Lower leg skin (tissue), 4 donors: ENCODE data around the gene PAGE1. TPM values are rescaled to one million over a fixed set of nuclear protein-coding genes. Genes with fewer than 3 reads are reported as not detected.

ENCODE experiments used
- DNase-seq, 2 donors: peaks; one replicate each; pipeline ENCODE4 v3.0.0-alpha.2; 2019; ENCODE audit warnings: low spot score in 2 of 2
- H3K4me3 ChIP-seq: fragments of 200-600 bp; sonication (generic); 2 replicates; pipeline ENCODE4 v1.5.1; 2017; ENCODE audit warnings: mild to moderate bottlenecking, low read depth; ENCODE audit not compliant: poor library complexity, severe bottlenecking
- CTCF ChIP-seq, 3 donors: fragments of 450-650 bp; IDR thresholded peaks; one replicate each; pipeline ENCODE4 v1.5.1; 2016; ENCODE audit warnings: antibody characterized with exemption in 3 of 3, mild to moderate bottlenecking in 3 of 3, moderate library complexity in 2 of 3
- POLR2A ChIP-seq, 2 donors: fragments of 450-650 bp; IDR thresholded peaks; one replicate each; pipeline ENCODE4 v1.6.1; 2016 to 2017; ENCODE audit warnings: antibody characterized with exemption in 2 of 2, mild to moderate bottlenecking in 1 of 2, moderate library complexity in 1 of 2
- WGBS, 2 donors: methylation state at CpG; one replicate each; pipeline ENCODE4 v1.1.5; 2018; 5-methylcytosine and 5-hydroxymethylcytosine counted together
- intact Hi-C: fragments of 100-400 bp; cut with DNase I; formaldehyde crosslinking; loops from one replicate; pipeline ENCODE4 v1.15.0; 2023; ENCODE audit warnings: low total_unique reads
- total RNA-seq, 4 donors: library from RNA; depleted of rRNA; stranded (reverse); fragments of >200 nt; gene quantifications; one replicate each; pipeline ENCODE4 v1.1.0, GENCODE V29; 2016

Gene PAGE1
- total RNA-seq, 4 donors from 2014 or later, result not detected

GRCh38 chrX:49712577-49712976 lies 16.8 kb upstream of the PAGE1 start:
- DNase-seq, result no peak
- intact Hi-C loops, result loop anchor here (10.0 kb wide), 1 partner anchor 1292 kb away; no protein-coding TSS in a partner anchor
- WGBS, 2 donors, result 74 to 87% methylated on average over 3 of the region's 3 CpGs
- TF ChIP-seq POLR2A (IDR thresholded peaks at IDR 0.05) (no peak), CTCF (IDR thresholded peaks at IDR 0.05) (no peak)
- no peak overlapping the region for H3K4me3 ChIP-seq

GRCh38 chrX:49710744-49711319 lies 15.0 kb upstream of the PAGE1 start:
- 82 to 85% methylated on average over 1 of the region's 1 CpG for WGBS, 2 donors
- TF ChIP-seq POLR2A (IDR thresholded peaks at IDR 0.05), result no peak
- TF ChIP-seq CTCF (IDR thresholded peaks at IDR 0.05), result no peak
- no peak for DNase-seq
- intact Hi-C loops, result loop anchor here (10.0 kb wide), 1 partner anchor 1294 kb away; no protein-coding TSS in a partner anchor
- H3K4me3 ChIP-seq, result no peak overlapping the region

GRCh38 chrX:49704691-49705404 lies 9.1 kb upstream of the PAGE1 start:
- no peak for DNase-seq
- WGBS, 2 donors, result 39 to 52% methylated on average over 8 of the region's 8 CpGs
- H3K4me3 ChIP-seq, result no peak overlapping the region
- intact Hi-C loops, result no loop called here
- TF ChIP-seq POLR2A (IDR thresholded peaks at IDR 0.05), result no peak

- intact Hi-C loops, result no loop called here
- TF ChIP-seq CTCF (IDR thresholded peaks at IDR 0.05), result no peak
- no peak for TF ChIP-seq POLR2A (IDR thresholded peaks at IDR 0.05)
- H3K4me3 ChIP-seq, result no peak overlapping the region
- no peak for DNase-seq
- whole genome bisulfite sequencing, 2 donors, result 51 to 54% methylated on average over 5 of the region's 5 CpGs
These were observed 6.1 kb upstream of the PAGE1 start for GRCh38 chrX:49701933-49702332.

GRCh38 chrX:49701323-49701722 lies 5.5 kb upstream of the PAGE1 start:
- H3K4me3 ChIP-seq, result no peak overlapping the region
- TF ChIP-seq CTCF (IDR thresholded peaks at IDR 0.05), result no peak
- no peak for TF ChIP-seq POLR2A (IDR thresholded peaks at IDR 0.05)
- intact Hi-C loops, result no loop called here
- DNase-seq, result no peak

- DNase-seq, result no peak
- intact Hi-C loops, result no loop called here
- 90 to 92% methylated on average over 2 of the region's 2 CpGs for WGBS, 2 donors
- TF ChIP-seq CTCF (IDR thresholded peaks at IDR 0.05) (no peak), POLR2A (IDR thresholded peaks at IDR 0.05) (no peak)
- H3K4me3 ChIP-seq, result no peak overlapping the region
These were observed 20.6 kb downstream of the PAGE1 start for GRCh38 chrX:49675075-49675719.
